ENCODE results near the gene MAGEL2.

MAGEL2 gene

DNA sequence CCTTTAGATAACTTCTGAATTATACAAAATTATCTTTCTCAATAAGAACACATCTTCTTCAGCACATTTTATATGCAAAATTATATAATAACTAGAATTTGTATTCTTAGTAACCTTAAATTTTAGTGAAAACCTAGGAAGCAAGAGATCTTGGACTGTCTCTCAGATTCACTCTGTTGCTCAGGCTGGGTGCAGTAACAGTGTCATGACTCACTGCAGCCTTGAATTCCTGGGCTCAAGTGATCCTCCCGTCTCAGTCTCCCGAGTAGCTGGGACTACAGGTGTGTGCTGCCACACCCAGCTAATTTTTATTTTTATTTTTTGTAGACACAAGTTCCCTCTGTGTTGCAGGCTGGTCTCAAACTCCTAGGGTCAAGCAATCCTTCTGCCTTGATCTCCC is 52.3 kb downstream of the MAGEL2 start:
- no peak overlapping the region for H3K4me3 ChIP-seq (ENCODE audit: control insufficient read depth, low read depth, low read length)
- TF ChIP-seq, protein P1, sequence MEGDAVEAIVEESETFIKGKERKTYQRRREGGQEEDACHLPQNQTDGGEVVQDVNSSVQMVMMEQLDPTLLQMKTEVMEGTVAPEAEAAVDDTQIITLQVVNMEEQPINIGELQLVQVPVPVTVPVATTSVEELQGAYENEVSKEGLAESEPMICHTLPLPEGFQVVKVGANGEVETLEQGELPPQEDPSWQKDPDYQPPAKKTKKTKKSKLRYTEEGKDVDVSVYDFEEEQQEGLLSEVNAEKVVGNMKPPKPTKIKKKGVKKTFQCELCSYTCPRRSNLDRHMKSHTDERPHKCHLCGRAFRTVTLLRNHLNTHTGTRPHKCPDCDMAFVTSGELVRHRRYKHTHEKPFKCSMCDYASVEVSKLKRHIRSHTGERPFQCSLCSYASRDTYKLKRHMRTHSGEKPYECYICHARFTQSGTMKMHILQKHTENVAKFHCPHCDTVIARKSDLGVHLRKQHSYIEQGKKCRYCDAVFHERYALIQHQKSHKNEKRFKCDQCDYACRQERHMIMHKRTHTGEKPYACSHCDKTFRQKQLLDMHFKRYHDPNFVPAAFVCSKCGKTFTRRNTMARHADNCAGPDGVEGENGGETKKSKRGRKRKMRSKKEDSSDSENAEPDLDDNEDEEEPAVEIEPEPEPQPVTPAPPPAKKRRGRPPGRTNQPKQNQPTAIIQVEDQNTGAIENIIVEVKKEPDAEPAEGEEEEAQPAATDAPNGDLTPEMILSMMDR (conservative IDR thresholded peaks at IDR 0.05; ENCODE audit: control insufficient read depth, insufficient read depth, low read depth, low read length): no peak
- DNase-seq (ENCODE audit: low read depth): no peak

DNA sequence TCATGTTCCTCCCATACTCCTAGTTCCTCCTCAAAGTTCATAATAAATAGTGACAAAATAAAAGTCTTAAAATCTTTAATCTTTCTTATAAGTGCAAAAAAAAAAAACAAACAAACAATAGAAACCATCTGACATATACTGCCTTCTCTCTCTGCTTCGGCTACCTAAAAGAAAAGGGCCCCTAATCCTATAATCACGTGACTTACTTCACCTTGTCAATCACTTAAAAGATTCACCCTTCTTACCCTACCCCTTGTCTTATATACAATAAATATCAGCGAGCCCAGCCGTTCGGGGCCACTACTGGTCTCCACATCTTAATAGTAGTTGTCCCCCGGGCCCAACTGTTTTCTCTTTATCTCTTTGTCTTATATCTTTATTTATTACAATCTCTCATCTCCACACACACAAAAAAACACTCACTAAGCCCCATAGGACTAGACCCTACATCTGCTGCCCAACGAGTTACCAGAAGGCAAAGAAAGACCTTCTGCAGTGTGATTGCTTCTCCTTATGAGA is 53.4 kb downstream of the MAGEL2 start:
- DNase-seq (ENCODE audit: low read depth): no peak
- TF ChIP-seq, protein P1 (conservative IDR thresholded peaks at IDR 0.05; ENCODE audit: control insufficient read depth, insufficient read depth, low read depth, low read length): no peak
- H3K4me3 ChIP-seq (ENCODE audit: control insufficient read depth, low read depth, low read length): no peak overlapping the region

Measured in fibroblast of mammary gland (primary cell).